ENCODE data around the gene SUMO1. TPM values are rescaled to one million over a fixed set of nuclear protein-coding genes. Genes with fewer than 3 reads are reported as not detected.

The SUMO1 gene
- total RNA-seq, 1 donor from 2014 or later = 82.1 TPM

- H3K36me3 Mint-ChIP-seq (ENCODE audit: low read depth) = no peaks in the 10 kb centered on the region
- no peaks in the 10 kb centered on the region for H3K9me3 Mint-ChIP-seq (ENCODE audit: low read depth)
- H3K4me1 Mint-ChIP-seq (ENCODE audit: low read depth) = peaks cover 29% of the 10 kb centered on the region
- TF ChIP-seq CTCF (IDR thresholded peaks at IDR 0.05) = no peak
- H3K27me3 Mint-ChIP-seq (ENCODE audit: low read depth) = no peaks in the 10 kb centered on the region
- H3K4me3 Mint-ChIP-seq (ENCODE audit: unreplicated experiment) = no peak overlapping the region
- no peak for DNase-seq (ENCODE audit: low spot score)
- H3K27ac Mint-ChIP-seq (ENCODE audit: unreplicated experiment) = peak overlapping the region; percentile 65
These were observed 32.1 kb upstream of the SUMO1 start for GRCh38 chr2:202270487-202270886.

- Mint-ChIP-seq H3K27me3 (ENCODE audit: low read depth) (no peaks in the 10 kb centered on the region), H3K4me3 (ENCODE audit: unreplicated experiment) (no peak overlapping the region), H3K9me3 (ENCODE audit: low read depth) (no peaks in the 10 kb centered on the region), H3K36me3 (ENCODE audit: low read depth) (no peaks in the 10 kb centered on the region), H3K4me1 (ENCODE audit: low read depth) (peaks cover 29% of the 10 kb centered on the region), H3K27ac (ENCODE audit: unreplicated experiment) (no peak overlapping the region)
- no peak for DNase-seq (ENCODE audit: low spot score)
- TF ChIP-seq CTCF (IDR thresholded peaks at IDR 0.05) = no peak
These were observed 31.2 kb upstream of the SUMO1 start for GRCh38 chr2:202269585-202269984.

GRCh38 chr2:202267495-202267894 lies 29.1 kb upstream of the SUMO1 start:
- Mint-ChIP-seq H3K9me3 (ENCODE audit: low read depth) (no peaks in the 10 kb centered on the region), H3K27ac (ENCODE audit: unreplicated experiment) (no peak overlapping the region), H3K36me3 (ENCODE audit: low read depth) (no peaks in the 10 kb centered on the region), H3K4me1 (ENCODE audit: low read depth) (peaks cover 29% of the 10 kb centered on the region), H3K27me3 (ENCODE audit: low read depth) (no peaks in the 10 kb centered on the region), H3K4me3 (ENCODE audit: unreplicated experiment) (no peak overlapping the region)
- no peak for DNase-seq (ENCODE audit: low spot score)
- TF ChIP-seq CTCF (IDR thresholded peaks at IDR 0.05) = no peak

- DNase-seq (ENCODE audit: low spot score) = peak; percentile 95
- no peaks in the 10 kb centered on the region for H3K27me3 Mint-ChIP-seq (ENCODE audit: low read depth)
- peaks cover 22% of the 10 kb centered on the region for H3K4me1 Mint-ChIP-seq (ENCODE audit: low read depth)
- no peaks in the 10 kb centered on the region for H3K36me3 Mint-ChIP-seq (ENCODE audit: low read depth)
- no peak within 1 kb of the TSS for H3K4me3 Mint-ChIP-seq (ENCODE audit: unreplicated experiment)
- TF ChIP-seq CTCF (IDR thresholded peaks at IDR 0.05) = no peak
- no peak within 1 kb of the TSS for H3K27ac Mint-ChIP-seq (ENCODE audit: unreplicated experiment)
- no peaks in the 10 kb centered on the region for H3K9me3 Mint-ChIP-seq (ENCODE audit: low read depth)
These were observed 27.3 kb upstream of the SUMO1 start, which contains the start of gene NOP58 for GRCh38 chr2:202265467-202266277. Gene NOP58, plus strand, starts transcription at chr2:202265763. Its CDS starts 179 bp downstream, at chr2:202265942.

DNA sequence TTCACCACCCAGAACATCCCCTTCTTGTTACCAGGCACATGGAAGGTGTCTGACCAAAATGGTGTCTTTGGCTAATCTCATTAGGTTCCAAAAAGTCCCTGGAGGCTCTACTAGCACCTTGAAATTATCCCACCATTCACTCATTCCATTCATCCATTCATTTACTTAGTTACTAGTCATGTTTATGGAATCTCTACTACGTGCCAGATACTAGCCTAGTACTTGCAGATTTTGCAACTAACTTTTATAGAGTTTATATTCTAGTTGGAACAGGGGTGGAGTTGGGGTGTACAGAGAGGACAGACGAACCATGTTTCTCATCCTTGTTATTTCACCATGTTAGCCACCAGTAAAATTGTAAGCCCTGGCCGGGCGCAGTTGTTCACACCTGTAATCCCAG lies 23.1 kb upstream of the SUMO1 start:
- H3K4me3 Mint-ChIP-seq (ENCODE audit: unreplicated experiment) = no peak overlapping the region
- no peak for DNase-seq (ENCODE audit: low spot score)
- no peak overlapping the region for H3K27ac Mint-ChIP-seq (ENCODE audit: unreplicated experiment)
- H3K9me3 Mint-ChIP-seq (ENCODE audit: low read depth) = no peaks in the 10 kb centered on the region
- no peaks in the 10 kb centered on the region for H3K27me3 Mint-ChIP-seq (ENCODE audit: low read depth)
- H3K36me3 Mint-ChIP-seq (ENCODE audit: low read depth) = no peaks in the 10 kb centered on the region
- no peak for TF ChIP-seq CTCF (IDR thresholded peaks at IDR 0.05)
- H3K4me1 Mint-ChIP-seq (ENCODE audit: low read depth) = peaks cover 6% of the 10 kb centered on the region

Measured in chondrocyte (in vitro differentiated cells).